Retinal pigment epithelial cell (primary cell): ENCODE results near the gene BCL2L11.

Experiments used
- DNase-seq: peaks from one replicate; pipeline ENCODE4 v3.0.0-alpha.2; 2010; ENCODE audit warnings: low read depth
- H3K4me3 ChIP-seq: 2 replicates; pipeline ENCODE4 v1.5.1; 2011; ENCODE audit warnings: mild to moderate bottlenecking, low read length, control low read depth, moderate library complexity
- TF ChIP-seq, protein P1 (sequence below): conservative IDR thresholded peaks from 2 replicates; pipeline ENCODE4 v1.5.1; 2011; ENCODE audit warnings: low read depth, low read length, control low read depth, inconsistent platforms

Gene BCL2L11

DNA sequence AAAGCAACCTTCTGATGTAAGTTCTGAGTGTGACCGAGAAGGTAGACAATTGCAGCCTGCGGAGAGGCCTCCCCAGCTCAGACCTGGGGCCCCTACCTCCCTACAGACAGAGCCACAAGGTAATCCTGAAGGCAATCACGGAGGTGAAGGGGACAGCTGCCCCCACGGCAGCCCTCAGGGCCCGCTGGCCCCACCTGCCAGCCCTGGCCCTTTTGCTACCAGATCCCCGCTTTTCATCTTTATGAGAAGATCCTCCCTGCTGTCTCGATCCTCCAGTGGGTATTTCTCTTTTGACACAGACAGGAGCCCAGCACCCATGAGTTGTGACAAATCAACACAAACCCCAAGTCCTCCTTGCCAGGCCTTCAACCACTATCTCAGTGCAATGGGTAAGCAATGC, 3.0 kb downstream of the BCL2L11 start:
- DNase-seq, result no peak
- TF ChIP-seq, protein P1, sequence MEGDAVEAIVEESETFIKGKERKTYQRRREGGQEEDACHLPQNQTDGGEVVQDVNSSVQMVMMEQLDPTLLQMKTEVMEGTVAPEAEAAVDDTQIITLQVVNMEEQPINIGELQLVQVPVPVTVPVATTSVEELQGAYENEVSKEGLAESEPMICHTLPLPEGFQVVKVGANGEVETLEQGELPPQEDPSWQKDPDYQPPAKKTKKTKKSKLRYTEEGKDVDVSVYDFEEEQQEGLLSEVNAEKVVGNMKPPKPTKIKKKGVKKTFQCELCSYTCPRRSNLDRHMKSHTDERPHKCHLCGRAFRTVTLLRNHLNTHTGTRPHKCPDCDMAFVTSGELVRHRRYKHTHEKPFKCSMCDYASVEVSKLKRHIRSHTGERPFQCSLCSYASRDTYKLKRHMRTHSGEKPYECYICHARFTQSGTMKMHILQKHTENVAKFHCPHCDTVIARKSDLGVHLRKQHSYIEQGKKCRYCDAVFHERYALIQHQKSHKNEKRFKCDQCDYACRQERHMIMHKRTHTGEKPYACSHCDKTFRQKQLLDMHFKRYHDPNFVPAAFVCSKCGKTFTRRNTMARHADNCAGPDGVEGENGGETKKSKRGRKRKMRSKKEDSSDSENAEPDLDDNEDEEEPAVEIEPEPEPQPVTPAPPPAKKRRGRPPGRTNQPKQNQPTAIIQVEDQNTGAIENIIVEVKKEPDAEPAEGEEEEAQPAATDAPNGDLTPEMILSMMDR, result no peak
- peak overlapping the region; percentile 88 for H3K4me3 ChIP-seq

DNA sequence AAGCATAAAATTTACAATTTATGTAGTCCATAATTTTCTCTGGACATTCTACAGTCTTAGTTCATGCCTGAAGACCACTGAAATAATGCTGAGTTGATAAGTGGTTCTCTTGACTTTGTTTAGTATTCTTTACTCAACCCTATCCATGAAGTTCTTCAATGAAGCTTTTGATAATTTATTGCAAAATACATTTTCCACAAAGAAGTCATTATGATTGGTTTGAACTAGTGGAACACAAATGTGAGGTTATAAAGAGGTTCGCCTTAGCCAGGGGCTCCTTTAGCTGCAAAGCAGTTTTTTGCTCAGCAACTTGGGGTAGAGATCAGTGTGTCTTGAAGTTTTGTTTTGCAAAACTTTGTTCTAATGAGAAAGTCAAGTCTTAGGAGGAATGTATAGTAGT, 5.9 kb downstream of the BCL2L11 start:
- DNase-seq, result no peak
- TF ChIP-seq, protein P1, result no peak
- H3K4me3 ChIP-seq, result no peak overlapping the region

DNA sequence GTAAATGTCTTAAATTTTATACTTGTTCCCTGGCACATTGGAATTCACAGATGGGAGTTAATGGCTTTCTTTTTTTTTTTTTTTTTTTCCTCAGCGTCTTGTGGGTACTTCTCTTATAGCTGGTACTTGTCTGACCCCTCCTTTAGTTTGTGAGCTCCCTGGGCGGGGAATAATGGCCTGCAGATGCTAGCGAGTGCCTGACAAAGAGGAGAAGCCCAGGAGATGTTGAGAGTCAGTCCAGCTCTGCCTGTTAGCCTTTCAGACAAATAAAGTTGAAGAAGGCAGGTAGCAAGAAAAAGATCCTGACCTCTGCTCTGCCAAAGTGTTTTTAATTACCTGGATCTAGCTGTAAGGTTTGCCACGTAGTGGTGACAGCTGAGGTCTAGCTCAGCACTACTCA, 6.6 kb downstream of the BCL2L11 start:
- DNase-seq, result no peak
- no peak overlapping the region for H3K4me3 ChIP-seq
- TF ChIP-seq, protein P1, result no peak

- H3K4me3 ChIP-seq, result no peak overlapping the region
- no peak for DNase-seq
These were observed 7.4 kb downstream of the BCL2L11 start for GRCh38 chr2:111128096-111128495.

GRCh38 chr2:111133603-111134002, 12.9 kb downstream of the BCL2L11 start:
- TF ChIP-seq, protein P1, result no peak
- no peak overlapping the region for H3K4me3 ChIP-seq
- DNase-seq, result no peak

More at GRCh38 chr2:111128096-111128495, 7.4 kb downstream of the BCL2L11 start:
- TF ChIP-seq, protein P1, result no peak

- DNase-seq, result no peak
- no peak overlapping the region for H3K4me3 ChIP-seq
- TF ChIP-seq, protein P1, result no peak
These were observed 13.3 kb downstream of the BCL2L11 start for GRCh38 chr2:111134055-111134454.

GRCh38 chr2:111135237-111135909, 14.7 kb downstream of the BCL2L11 start:
- DNase-seq, result no peak

More at GRCh38 chr2:111135237-111135909, 14.7 kb downstream of the BCL2L11 start:
- H3K4me3 ChIP-seq, result no peak overlapping the region
- TF ChIP-seq, protein P1, result no peak
